Ishikawa (cell line): ENCODE measurements around the gene DMRTA2.

Source experiments
- CEBPB ChIP-seq: IDR thresholded peaks from 2 replicates; pipeline ENCODE4 v1.6.1; 2012
- CREB1 ChIP-seq: IDR thresholded peaks from 2 replicates; pipeline ENCODE4 v1.6.1; 2012; ENCODE audit warnings: low read depth
- EGR1 ChIP-seq: IDR thresholded peaks from 2 replicates; pipeline ENCODE4 v1.6.1; 2012
- EP300 ChIP-seq: IDR thresholded peaks from 2 replicates; pipeline ENCODE4 v1.6.1; 2012; ENCODE audit warnings: borderline replicate concordance
- FOXM1 ChIP-seq: IDR thresholded peaks from 2 replicates; pipeline ENCODE4 v1.6.1; 2012; ENCODE audit warnings: low read depth, borderline replicate concordance
- MAX ChIP-seq: IDR thresholded peaks from 2 replicates; pipeline ENCODE4 v1.6.1; 2012
- NFIC ChIP-seq: IDR thresholded peaks from 2 replicates; pipeline ENCODE4 v1.6.1; 2012
- RAD21 ChIP-seq: IDR thresholded peaks from 2 replicates; pipeline ENCODE4 v1.6.1; 2012; ENCODE audit warnings: low read depth
- REST ChIP-seq: IDR thresholded peaks from 2 replicates; pipeline ENCODE4 v1.6.1; 2012; ENCODE audit warnings: low read depth, mild to moderate bottlenecking
- TAF1 ChIP-seq: IDR thresholded peaks from 2 replicates; pipeline ENCODE4 v1.6.1; 2012; ENCODE audit warnings: low read depth, mild to moderate bottlenecking
- TCF12 ChIP-seq: IDR thresholded peaks from 2 replicates; pipeline ENCODE4 v1.6.1; 2012; ENCODE audit warnings: low read depth
- TEAD4 ChIP-seq: IDR thresholded peaks from 2 replicates; pipeline ENCODE4 v1.6.1; 2012
- USF1 ChIP-seq: IDR thresholded peaks from 2 replicates; pipeline ENCODE4 v1.6.1; 2012
- YY1 ChIP-seq: IDR thresholded peaks from 2 replicates; pipeline ENCODE4 v1.6.1; 2012; ENCODE audit warnings: low read depth
- ZBTB7A ChIP-seq: IDR thresholded peaks from 2 replicates; pipeline ENCODE4 v1.6.1; 2012; ENCODE audit warnings: low read depth

DMRTA2 gene

GRCh38 chr1:50412813-50413476 lies 10.3 kb downstream of the DMRTA2 start:
- no peak for TF ChIP-seq MAX
- TF ChIP-seq TEAD4, result no peak
- no peak for TF ChIP-seq TAF1
- no peak for TF ChIP-seq TCF12
- no peak for TF ChIP-seq CEBPB
- no peak for TF ChIP-seq ZBTB7A
- TF ChIP-seq NFIC, result no peak
- no peak for TF ChIP-seq RAD21
- TF ChIP-seq USF1, result no peak
- no peak for TF ChIP-seq EGR1
- no peak for TF ChIP-seq FOXM1
- TF ChIP-seq YY1, result no peak
- TF ChIP-seq CREB1, result no peak
- no peak for TF ChIP-seq EP300
- no peak for TF ChIP-seq REST

GRCh38 chr1:50405814-50406213 lies 17.4 kb downstream of the DMRTA2 start:
- TF ChIP-seq USF1, result no peak
- TF ChIP-seq TEAD4, result no peak
- TF ChIP-seq CEBPB, result no peak
- TF ChIP-seq REST, result no peak
- no peak for TF ChIP-seq RAD21
- TF ChIP-seq FOXM1, result no peak
- no peak for TF ChIP-seq TCF12

GRCh38 chr1:50393522-50394120 lies 29.6 kb downstream of the DMRTA2 start:
- TF ChIP-seq REST, result no peak
- no peak for TF ChIP-seq EGR1

GRCh38 chr1:50378770-50379169 lies 44.5 kb downstream of the DMRTA2 start:
- TF ChIP-seq EGR1 (no peak), CEBPB (no peak), FOXM1 (no peak), TAF1 (no peak)

GRCh38 chr1:50373532-50373931 lies 49.7 kb downstream of the DMRTA2 start:
- TF ChIP-seq FOXM1, result no peak
- no peak for TF ChIP-seq RAD21
- TF ChIP-seq ZBTB7A, result no peak
- no peak for TF ChIP-seq TAF1
- no peak for TF ChIP-seq CREB1
- no peak for TF ChIP-seq NFIC
- no peak for TF ChIP-seq USF1
- TF ChIP-seq MAX, result no peak
- TF ChIP-seq CEBPB, result no peak
- no peak for TF ChIP-seq EGR1
- no peak for TF ChIP-seq REST
